Activated CD4-positive, alpha-beta T cell treated with anti-CD3 and anti-CD28 coated beads, Interleukin-2, amount 50 U/mL, for 24 hours (primary cell): ENCODE measurements around the gene DNAJC17.

Experiments used
- DNase-seq, 2 donors: peaks; one replicate each; pipeline ENCODE4 v3.0.0-alpha.2; 2020; ENCODE audit warnings: low read depth in 1 of 2, low spot score in 1 of 2

Gene DNAJC17

GRCh38 chr15:40744815-40745152 lies 62.5 kb downstream of the DNAJC17 start:
- no peak for DNase-seq

- DNase-seq: peak; percentile 21 to 35
Observed at GRCh38 chr15:40743921-40744814, 63.1 kb downstream of the DNAJC17 start.

- DNase-seq: no peak
Observed at GRCh38 chr15:40743485-40743901, 63.8 kb downstream of the DNAJC17 start.

- DNase-seq: no peak
Observed at GRCh38 chr15:40739854-40740253, 67.4 kb downstream of the DNAJC17 start.

GRCh38 chr15:40739047-40739446 lies 68.2 kb downstream of the DNAJC17 start:
- DNase-seq: no peak

- no peak for DNase-seq
Observed at GRCh38 chr15:40737048-40737447, 70.2 kb downstream of the DNAJC17 start.

- DNase-seq: no peak
Observed at GRCh38 chr15:40736575-40736974, 70.7 kb downstream of the DNAJC17 start.

GRCh38 chr15:40731034-40731433 lies 76.2 kb downstream of the DNAJC17 start:
- DNase-seq: no peak

- no peak for DNase-seq
Observed at GRCh38 chr15:40723919-40724318, 83.4 kb downstream of the DNAJC17 start.

- no peak for DNase-seq
Observed at GRCh38 chr15:40722934-40723333, 84.3 kb downstream of the DNAJC17 start.

- no peak for DNase-seq
Observed at GRCh38 chr15:40722354-40722753, 84.9 kb downstream of the DNAJC17 start.

GRCh38 chr15:40721701-40722100 lies 85.6 kb downstream of the DNAJC17 start:
- no peak for DNase-seq

GRCh38 chr15:40716165-40716564 lies 91.1 kb downstream of the DNAJC17 start:
- DNase-seq: no peak
